PC-3 (cell line): Measurements from ENCODE around the gene SEC22C. TPM values are rescaled to one million over a fixed set of nuclear protein-coding genes. Genes with fewer than 3 reads are reported as not detected.
A peak's percentile ranks its signal among the peaks of the same experiment; 100 is the strongest.

Source experiments
- ATAC-seq: fragments of 200-7000 bp; cut with Tn5 transposase; 2 replicates; pipeline ENCODE4 v1.9.1; 2020; ENCODE audit warnings: mild to moderate bottlenecking, moderate library complexity
- BruUV-seq: library from RNA; stranded (reverse); fragments of 400-500 nt; replicated peaks from 2 replicates; lab custom pipeline; 2021; lab: Mats Ljungman, UMichigan
- CTCF ChIA-PET: fragments of 300-600 bp; sonication (Branson Sonifier 250); formaldehyde crosslinking; loops from one replicate; lab custom pipeline; 2022; ENCODE audit warnings: antibody characterized with exemption; lab: Charles Lee
- POLR2A ChIA-PET: fragments of 300-600 bp; sonication (Branson Sonifier 250); formaldehyde crosslinking; loops from one replicate; lab custom pipeline; 2022; ENCODE audit warnings: antibody characterized with exemption; ENCODE audit not compliant: unreplicated experiment; lab: Charles Lee
- DNase-seq: peaks from one replicate; pipeline ENCODE4 v3.0.0-alpha.2; 2015
- H2AFZ ChIP-seq: fragments of 300-600 bp; sonication (generic); 2 replicates; pipeline ENCODE4 v1.6.0; 2016; ENCODE audit warnings: antibody characterized with exemption, low read length
- H3F3A ChIP-seq: fragments of 300-600 bp; sonication (generic); one replicate; pipeline ENCODE4 v1.6.0; 2017; ENCODE audit warnings: antibody characterized with exemption, low read length, control low read depth, mild to moderate bottlenecking; ENCODE audit not compliant: unreplicated experiment
- H3K27ac ChIP-seq: fragments of 300-600 bp; sonication (generic); 2 replicates; pipeline ENCODE4 v1.5.1; 2016; ENCODE audit warnings: mild to moderate bottlenecking, low read length
- H3K27me3 ChIP-seq: fragments of 300-600 bp; sonication (generic); 2 replicates; pipeline ENCODE4 v1.6.1; 2016; ENCODE audit warnings: low read length, mixed read lengths
- H3K36me3 ChIP-seq: fragments of 300-600 bp; sonication (generic); 2 replicates; pipeline ENCODE4 v1.6.1; 2016; ENCODE audit warnings: low read depth, mixed run types, low read length, mixed read lengths
- H3K4me1 ChIP-seq: fragments of 300-600 bp; sonication (generic); 2 replicates; pipeline ENCODE4 v1.5.1; 2016; ENCODE audit warnings: low read length; ENCODE audit not compliant: insufficient read depth
- H3K4me2 ChIP-seq: fragments of 300-600 bp; sonication (generic); 2 replicates; pipeline ENCODE4 v1.6.0; 2016; ENCODE audit warnings: low read length
- H3K4me3 ChIP-seq: fragments of 300-600 bp; sonication (generic); 2 replicates; pipeline ENCODE4 v1.5.1; 2016; ENCODE audit warnings: mild to moderate bottlenecking, low read length, mixed read lengths
- H3K79me2 ChIP-seq: fragments of 300-600 bp; sonication (generic); 2 replicates; pipeline ENCODE4 v1.6.1; 2017; ENCODE audit warnings: low read length, mixed read lengths
- H3K9ac ChIP-seq: fragments of 300-600 bp; sonication (generic); 2 replicates; pipeline ENCODE4 v1.6.0; 2016; ENCODE audit warnings: mild to moderate bottlenecking, low read length
- H3K9me2 ChIP-seq: fragments of 300-600 bp; sonication (generic); replicated peaks from 2 replicates; pipeline ENCODE4 v1.6.1; 2016; ENCODE audit warnings: mixed run types, low read length, mixed read lengths
- H3K9me3 ChIP-seq: fragments of 300-600 bp; sonication (generic); 2 replicates; pipeline ENCODE4 v1.6.1; 2016; ENCODE audit warnings: low read length, mixed read lengths
- H4K20me1 ChIP-seq: fragments of 300-600 bp; sonication (generic); 2 replicates; pipeline ENCODE4 v1.6.1; 2016; ENCODE audit warnings: low read length, mixed read lengths
- EZH2 ChIP-seq: fragments of 300-600 bp; sonication (generic); IDR thresholded peaks from one replicate; pipeline ENCODE4 v1.6.1; 2017; ENCODE audit warnings: antibody characterized with exemption, mild to moderate bottlenecking, low read length; ENCODE audit not compliant: unreplicated experiment
- EZH2phosphoT487 ChIP-seq: fragments of 300-600 bp; sonication (generic); IDR thresholded peaks from 2 replicates; pipeline ENCODE4 v1.6.1; 2018; ENCODE audit warnings: mild to moderate bottlenecking, antibody characterized with exemption, low read length, borderline replicate concordance
- intact Hi-C: fragments of 100-400 bp; cut with micrococcal nuclease; formaldehyde crosslinking; loops from 2 replicates; pipeline ENCODE4 v1.9.0; 2023
- total RNA-seq: library from RNA; depleted of rRNA; stranded (reverse); fragments of >200 nt; gene quantifications from 2 replicates; pipeline ENCODE4 v1.2.3, GENCODE V29; 2014
- TF ChIP-seq, protein P1 (sequence below): fragments of 300-600 bp; sonication (generic); conservative IDR thresholded peaks from 2 replicates; pipeline ENCODE4 v1.5.1; 2017; ENCODE audit warnings: antibody characterized with exemption, low read depth, mild to moderate bottlenecking, low read length

SEC22C gene
- total RNA-seq, 1 experiment from 2014 or later = 63.3 TPM

DNA sequence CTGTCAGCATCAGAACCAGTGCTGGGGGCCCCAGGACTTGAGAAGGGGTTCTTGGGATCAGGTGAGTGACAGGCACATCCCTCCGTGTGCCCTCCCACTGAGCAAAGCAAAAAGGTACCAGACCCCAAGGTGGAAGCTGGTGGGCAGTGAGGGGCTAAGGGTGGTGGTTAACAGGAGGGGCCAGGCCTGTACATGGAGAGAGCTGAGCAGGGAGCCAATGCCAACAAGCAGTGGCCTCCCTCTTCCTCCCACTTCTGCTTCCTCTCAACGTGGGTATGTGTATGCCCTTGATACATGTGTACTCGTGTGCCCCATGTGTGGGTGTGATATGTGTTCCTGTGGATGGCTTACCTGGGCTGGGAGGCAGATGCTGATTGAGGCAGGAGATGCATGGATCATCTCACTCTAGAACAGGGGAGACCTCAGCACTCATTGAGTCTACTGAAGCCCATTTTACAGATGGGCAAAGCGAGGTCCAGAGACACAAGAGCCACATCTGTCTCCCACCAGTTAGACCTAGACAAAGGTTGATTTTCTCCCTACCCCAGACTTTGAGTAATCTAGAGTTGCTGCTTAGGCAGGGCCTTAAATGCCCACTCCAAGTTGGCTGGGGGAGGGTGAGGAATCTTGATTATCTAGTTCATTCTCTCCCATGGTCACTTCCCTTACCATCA lies 78.4 kb downstream of the SEC22C start:
- no peaks in the 10 kb centered on the region for H3K36me3 ChIP-seq
- peak overlapping the region; percentile 67 for H3K4me3 ChIP-seq
- peak overlapping the region; percentile 86; the same call in 1 of the 2 replicates for H2AFZ ChIP-seq
- no peaks in the 10 kb centered on the region for H3K27me3 ChIP-seq
- H3K9me2 ChIP-seq = no peaks in the 10 kb centered on the region
- no peaks in the 10 kb centered on the region for H3K79me2 ChIP-seq
- peaks cover 22% of the 10 kb centered on the region for H3K4me1 ChIP-seq
- H3F3A ChIP-seq = no peaks in the 10 kb centered on the region
- DNase-seq (no peak), ATAC-seq (no peak)
- no peak overlapping the region for H3K9ac ChIP-seq
- intact Hi-C loops = loop anchor here (2.0 kb wide), 1 partner anchor 43 kb away; no protein-coding TSS in a partner anchor
- no peaks in the 10 kb centered on the region for H4K20me1 ChIP-seq
- no peak overlapping the region for H3K27ac ChIP-seq
- ChIA-PET POLR2A (no interaction called here), CTCF (no interaction called here)
- TF ChIP-seq, protein P1, sequence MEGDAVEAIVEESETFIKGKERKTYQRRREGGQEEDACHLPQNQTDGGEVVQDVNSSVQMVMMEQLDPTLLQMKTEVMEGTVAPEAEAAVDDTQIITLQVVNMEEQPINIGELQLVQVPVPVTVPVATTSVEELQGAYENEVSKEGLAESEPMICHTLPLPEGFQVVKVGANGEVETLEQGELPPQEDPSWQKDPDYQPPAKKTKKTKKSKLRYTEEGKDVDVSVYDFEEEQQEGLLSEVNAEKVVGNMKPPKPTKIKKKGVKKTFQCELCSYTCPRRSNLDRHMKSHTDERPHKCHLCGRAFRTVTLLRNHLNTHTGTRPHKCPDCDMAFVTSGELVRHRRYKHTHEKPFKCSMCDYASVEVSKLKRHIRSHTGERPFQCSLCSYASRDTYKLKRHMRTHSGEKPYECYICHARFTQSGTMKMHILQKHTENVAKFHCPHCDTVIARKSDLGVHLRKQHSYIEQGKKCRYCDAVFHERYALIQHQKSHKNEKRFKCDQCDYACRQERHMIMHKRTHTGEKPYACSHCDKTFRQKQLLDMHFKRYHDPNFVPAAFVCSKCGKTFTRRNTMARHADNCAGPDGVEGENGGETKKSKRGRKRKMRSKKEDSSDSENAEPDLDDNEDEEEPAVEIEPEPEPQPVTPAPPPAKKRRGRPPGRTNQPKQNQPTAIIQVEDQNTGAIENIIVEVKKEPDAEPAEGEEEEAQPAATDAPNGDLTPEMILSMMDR = no peak
- TF ChIP-seq EZH2 = no peak
- TSS peak; percentile 40 for BruUV-seq
- H3K9me3 ChIP-seq = no peaks in the 10 kb centered on the region
- H3K4me2 ChIP-seq = peak overlapping the region; percentile 87

DNA sequence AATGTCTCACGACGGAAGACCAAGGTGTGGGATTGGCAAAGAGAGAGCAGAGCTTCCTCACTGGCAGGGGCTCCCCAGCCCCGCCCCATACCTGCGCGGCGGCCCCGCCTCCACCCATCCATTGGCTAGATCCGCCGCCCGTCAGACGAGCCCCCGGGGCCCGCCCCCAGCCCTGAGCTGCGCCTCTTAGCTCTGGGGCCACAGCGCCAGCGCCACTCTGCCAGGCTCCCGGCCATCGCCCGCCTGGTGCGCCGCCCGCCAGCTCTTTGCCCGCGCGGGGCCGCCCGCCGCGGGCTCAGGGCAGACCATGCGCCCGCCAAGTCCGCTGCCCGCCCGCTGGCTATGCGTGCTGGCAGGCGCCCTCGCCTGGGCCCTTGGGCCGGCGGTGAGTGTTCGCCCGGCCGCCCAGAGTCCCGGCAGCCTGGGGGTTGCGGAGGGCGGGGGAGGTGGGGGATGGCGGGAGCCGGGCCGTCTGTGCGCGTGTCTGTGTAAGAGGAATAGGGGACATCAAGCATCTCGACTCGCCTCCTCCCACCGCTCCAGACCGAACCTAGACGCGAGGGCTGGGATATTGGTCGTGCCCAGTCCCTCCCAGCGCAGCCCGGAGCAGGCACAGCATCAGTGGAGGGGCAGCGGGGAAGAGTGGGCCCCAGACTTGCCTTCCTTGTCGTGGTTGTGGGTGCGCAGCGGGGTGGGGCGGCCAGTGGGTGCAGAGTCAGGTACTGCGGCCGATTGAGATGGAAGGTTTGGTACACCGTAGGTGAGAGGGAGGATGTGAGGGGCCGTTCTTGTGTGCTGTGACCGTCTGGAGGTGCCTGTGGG lies 79.1 kb downstream of the SEC22C start, which contains the start of gene VIPR1:
TSS of gene VIPR1 (plus strand) at position 215 of the 822 bp plus-strand sequence. CDS start at position 308, 93 bp downstream.
- Histone ChIP-seq H3K4me3 (peak within 1 kb of the TSS; percentile 67), H3K9me3 (no peaks in the 10 kb centered on the region), H3K27me3 (no peaks in the 10 kb centered on the region), H3K9ac (peak within 1 kb of the TSS; percentile 1; the same call in 1 of the 2 replicates), H3K4me1 (peaks cover 19% of the 10 kb centered on the region), H2AFZ (peak within 1 kb of the TSS; percentile 86), H3K9me2 (no peaks in the 10 kb centered on the region), H3K79me2 (no peaks in the 10 kb centered on the region), H3F3A (no peaks in the 10 kb centered on the region), H3K27ac (no peak within 1 kb of the TSS), H3K36me3 (no peaks in the 10 kb centered on the region), H3K4me2 (peak within 1 kb of the TSS; percentile 87), H4K20me1 (no peaks in the 10 kb centered on the region)
- TF ChIP-seq EZH2 (no peak), EZH2phosphoT487 (no peak)
- TF ChIP-seq, protein P1 = no peak
- DNase-seq = peak; percentile 92
- ChIA-PET CTCF (interaction anchor here (0.5 to 1.9 kb wide), 4 partner anchors 24 to 79 kb away, joined by 3 to 12 read pairs (median 4); no protein-coding TSS in a partner anchor), POLR2A (interaction anchor here (0.6 to 1.1 kb wide), 4 partner anchors 13 to 786 kb away, joined by 3 to 6 read pairs (median 4); no protein-coding TSS in a partner anchor)
- intact Hi-C loops = loop anchor here (2.0 kb wide), 1 partner anchor 44 kb away; no protein-coding TSS in a partner anchor
- peak; percentile 89 for ATAC-seq
- BruUV-seq = no TSS peak
